DMS 273 (cell line): ENCODE measurements around the gene ZNF423.

Source experiments
- DNase-seq: peaks from one replicate; lab custom pipeline; 2025; ENCODE audit not compliant: unreplicated experiment; lab: John Stamatoyannopoulos, UW

ZNF423 gene

DNA sequence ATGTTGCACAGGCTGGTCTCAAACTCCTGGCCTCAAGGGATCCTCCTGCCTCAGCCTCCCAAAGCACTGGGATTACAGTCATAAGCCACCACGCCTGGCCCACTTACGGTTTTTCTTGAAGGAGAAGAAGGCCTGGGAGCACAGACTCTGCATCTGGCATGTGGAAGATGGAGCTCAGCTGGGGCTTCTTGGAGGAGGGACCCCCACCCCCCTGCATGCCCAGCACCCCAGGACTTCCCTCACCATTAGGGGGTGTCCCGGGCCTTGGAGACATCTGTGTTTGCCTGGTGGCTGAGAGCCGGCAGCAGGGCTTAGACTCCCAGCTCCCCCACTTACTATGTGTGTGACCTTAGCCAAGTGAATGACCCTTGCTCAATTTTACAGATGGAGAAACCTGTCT lies 204.7 kb downstream of the ZNF423 start:
- DNase-seq = no peak

DNA sequence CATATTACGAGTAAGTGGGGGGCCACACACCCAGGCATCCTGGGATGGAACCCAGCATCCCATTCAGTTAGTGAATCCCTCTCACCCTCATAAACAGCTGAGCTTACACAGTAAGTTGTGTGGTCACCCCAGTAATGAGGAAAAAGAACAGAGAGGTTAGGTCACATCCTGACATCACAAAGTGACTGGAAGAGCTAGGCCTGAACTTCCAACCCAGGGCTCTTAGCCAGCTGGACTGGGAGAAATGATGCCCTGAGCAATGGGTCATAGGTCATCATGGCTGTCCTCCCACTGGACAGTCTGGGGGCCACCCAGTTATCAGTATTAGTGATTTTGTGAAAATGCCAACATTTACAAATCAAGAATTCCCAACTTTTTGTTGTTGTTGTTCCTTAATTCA lies 205.3 kb downstream of the ZNF423 start:
- DNase-seq = no peak

DNA sequence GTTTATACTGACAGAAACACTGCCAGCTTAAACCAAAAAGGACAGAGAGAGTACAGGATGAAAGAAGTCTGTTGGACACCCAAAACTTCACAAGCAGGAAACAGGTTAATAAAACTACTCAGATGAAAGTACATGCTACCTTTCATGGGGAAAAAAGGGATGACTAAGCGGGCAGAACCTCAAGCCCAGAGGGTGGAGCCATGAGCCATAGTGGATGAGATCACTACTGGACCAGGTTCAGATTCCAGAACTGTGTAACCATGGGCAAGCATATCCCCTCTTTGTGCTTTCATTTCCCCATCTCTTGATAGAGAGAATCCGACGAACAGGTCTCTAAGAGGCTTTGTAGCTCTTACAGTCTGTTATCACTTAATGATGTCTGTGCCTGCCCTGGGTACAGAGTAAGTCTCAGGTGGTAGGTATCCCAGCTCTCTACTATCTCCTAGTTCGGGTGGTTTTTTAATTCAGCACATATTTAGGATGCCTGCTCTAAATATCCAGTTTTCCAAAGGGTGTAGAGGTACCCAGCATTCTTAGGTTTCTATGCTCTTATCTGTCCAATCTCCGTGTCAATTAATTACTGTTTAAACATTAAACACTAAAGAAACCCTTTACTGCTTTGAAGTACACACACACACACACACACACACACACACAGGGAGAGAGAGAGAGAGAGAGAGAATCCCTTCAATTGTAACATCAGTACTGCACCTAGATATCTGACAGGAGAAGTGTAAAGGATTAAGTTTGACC lies 206.7 kb downstream of the ZNF423 start:
- peak; percentile 34 for DNase-seq

DNA sequence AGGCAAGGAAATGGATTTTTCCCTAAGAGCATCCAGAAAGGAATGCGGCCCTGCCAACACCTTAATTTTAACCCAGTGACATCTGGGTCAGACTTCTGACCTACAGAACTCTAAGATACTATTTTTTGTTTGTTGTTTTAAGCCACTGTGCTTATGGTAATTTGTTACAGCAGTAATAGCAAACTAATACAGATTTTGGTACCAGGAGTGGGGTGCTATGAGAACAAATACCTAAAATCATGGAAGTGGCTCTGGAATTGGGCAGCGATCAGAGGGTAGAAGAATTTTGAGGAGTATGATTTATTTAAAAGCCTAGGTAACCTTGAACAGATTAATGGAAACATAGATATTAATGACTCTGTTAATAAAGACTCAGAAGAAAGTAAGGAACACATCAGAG lies 208.2 kb downstream of the ZNF423 start:
- DNase-seq = no peak

DNA sequence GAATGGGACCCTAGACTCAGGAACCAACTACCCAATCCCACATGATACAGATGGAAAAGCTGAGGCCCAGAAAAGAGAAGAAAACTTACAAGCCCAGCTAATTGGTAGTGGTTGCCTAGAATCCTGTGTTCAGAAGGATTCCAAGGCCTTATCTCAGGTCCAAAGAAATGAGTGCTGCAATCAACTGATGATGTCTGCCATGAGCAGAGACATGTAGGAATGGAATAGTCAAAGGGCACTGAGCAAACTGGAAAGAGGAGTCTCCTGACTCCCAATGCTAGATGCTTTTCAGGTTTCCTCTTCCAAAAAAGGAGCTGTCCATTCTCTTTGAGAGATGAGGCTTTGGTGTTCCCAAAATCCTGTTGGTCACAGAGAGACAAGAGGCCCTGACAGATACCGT lies 210.6 kb downstream of the ZNF423 start:
- DNase-seq = no peak

DNA sequence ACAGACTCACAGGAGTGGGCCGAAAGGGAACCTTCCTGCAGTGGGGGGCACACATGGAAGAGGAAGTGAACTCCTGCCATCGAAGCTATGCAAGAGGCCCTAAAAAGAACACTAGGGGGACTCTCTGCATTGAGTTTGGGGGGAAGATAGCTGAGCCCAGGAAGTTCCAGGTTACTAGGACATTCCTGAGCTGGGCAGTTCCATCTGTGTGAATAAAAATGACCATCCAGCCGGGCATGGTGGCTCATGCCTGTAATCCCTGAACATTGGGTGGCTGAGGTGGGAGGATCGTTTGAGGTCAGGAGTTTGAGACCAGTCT lies 211.8 kb downstream of the ZNF423 start:
- peak; percentile 42 for DNase-seq

DNA sequence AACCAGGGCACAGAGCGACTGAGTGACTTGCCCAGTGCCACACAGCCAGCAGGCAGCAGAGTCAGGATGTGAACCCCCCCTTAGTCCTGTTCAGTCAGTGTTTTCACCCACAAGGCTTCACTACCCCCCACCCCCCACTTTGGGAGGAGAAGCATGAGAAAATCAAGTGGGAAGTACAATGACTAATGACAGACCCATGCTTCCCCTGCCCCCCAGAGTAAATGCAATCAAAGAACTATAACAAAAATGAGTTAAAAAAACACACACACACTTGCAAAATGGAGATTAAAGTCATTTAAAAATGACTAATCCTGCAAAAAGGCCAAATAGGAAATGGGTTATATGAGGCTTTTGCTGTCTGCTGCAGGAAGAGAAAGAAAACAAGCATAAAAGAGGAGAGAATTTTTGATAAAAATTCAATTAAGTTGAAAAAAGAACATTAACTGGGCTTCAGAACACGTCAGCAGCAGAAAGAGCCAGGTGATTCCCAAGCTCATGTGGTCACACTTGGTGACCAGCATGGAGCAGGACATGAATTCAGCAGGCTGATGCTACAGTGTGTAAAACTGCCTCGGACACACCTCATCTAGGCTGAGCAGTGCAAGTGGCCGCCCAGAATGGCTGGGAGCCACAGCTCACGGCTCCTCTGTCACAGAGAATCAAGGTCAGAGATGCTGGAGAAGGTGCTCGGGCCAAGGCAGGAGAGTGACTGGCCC lies 212.3 kb downstream of the ZNF423 start:
- no peak for DNase-seq

DNA sequence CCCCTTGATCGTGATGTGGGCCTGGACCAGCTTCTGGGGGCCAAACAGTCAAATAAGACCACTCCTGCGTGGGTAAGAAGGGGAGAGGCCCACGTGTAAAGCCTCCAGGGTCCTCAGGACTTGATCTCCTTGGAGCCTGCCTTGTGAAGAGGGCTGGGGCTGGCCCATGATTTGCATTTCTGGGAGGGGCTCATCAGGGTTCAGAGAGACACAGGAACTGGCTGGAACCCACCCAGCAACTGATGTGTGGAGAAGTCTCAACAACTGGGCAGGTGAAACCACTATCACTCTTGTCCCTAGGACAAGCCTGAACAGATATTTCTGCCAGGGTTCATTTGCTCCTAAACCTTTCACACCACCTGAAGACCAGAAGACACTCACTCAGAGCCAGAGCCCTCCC lies 214.7 kb downstream of the ZNF423 start:
- no peak for DNase-seq

DNA sequence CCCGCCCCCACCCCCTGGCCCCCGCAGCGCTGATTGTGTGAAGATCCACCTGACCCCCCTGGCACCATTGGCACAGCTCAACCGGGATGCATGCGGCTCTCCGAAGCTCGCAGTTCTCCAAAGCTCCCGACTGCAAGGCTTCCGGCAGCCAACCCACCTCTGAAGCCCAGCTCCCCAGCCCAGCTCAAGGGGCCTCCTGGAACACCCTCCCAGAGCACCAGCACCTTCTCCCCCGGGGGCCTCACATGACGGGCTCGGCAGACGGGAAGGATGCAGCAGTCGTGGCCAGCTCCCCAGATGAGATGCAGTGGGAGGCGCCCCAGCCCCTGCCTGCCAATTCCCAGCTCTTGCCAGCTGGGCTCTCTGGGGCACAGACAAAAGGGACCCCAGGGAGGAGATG lies 215.3 kb downstream of the ZNF423 start:
- peak; percentile 24 for DNase-seq

DNA sequence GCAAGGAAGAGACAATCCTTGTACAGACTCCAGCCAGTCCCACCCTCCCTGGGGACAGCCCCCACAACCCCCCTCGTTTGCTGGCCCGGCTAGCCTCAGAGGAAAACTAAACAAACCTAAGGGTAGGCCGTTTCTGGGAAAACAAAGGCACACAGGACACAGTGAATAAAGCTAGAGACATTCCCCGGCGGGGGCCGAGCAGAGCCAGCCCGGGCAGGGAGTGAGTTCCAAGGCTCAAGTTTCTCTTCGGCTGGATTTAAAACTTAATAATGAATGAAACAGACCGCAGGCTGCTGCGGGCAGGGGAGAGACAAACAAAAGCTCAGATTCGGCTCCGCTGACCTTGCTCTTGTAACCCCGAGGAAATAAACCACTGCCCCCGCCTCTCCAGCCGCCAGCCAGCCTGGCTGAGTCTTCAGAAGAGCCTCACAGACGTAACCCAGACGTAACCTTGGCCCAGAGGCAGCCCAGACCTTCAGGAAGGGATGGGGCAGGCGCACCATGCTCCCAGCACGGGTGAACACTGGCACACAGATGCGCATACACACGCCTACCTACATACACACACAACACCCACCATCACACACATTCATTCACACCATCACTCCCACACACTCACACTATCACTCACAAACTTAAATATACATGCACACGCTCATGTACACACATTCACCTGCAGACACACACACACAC lies 216.0 kb downstream of the ZNF423 start:
- peak; percentile 68 for DNase-seq

DNA sequence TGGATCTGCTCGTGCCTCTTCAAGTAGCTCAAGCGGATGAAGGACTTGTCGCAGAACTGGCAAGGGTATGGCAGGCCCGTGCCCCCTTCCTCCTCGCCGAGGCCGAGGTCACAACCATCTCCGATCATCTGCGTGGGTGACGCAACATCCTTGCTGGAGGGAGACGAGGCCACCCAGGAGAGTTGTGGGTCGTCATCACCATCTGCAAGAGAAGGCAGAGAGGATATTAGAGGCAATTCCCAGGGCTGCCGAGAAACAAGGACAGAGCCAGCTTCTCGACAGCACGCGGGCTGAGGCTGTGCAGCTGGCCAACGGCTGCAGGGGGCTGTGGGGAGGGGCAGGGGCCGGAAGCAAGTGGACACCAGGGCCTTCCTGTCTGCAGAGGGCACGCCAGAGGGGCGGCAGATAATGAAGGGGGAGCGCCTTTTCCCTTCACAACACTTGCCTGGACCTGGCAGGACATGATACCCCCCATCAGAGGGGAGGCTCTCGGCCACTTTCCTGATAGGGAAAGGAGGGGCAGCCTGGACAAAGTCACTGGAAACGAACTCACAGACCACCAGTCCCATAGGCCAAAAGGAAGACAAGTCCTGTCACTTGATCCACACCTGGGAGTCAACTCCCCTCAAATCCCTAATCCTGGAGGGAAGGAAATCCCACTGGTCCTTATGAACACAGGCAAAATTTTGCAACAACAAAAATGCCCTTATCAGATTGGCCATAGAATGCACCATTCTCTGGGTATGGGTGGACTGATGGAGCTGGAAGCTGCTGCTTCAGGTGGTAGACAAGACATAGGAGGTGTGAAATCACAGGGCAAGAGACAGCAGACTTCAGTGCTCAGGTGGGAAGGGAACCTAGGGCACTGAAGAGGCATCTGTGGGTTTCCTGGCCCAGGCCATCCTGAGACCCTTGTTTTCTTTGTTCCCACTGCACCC lies 217.0 kb downstream of the ZNF423 start:
- DNase-seq = no peak

DNA sequence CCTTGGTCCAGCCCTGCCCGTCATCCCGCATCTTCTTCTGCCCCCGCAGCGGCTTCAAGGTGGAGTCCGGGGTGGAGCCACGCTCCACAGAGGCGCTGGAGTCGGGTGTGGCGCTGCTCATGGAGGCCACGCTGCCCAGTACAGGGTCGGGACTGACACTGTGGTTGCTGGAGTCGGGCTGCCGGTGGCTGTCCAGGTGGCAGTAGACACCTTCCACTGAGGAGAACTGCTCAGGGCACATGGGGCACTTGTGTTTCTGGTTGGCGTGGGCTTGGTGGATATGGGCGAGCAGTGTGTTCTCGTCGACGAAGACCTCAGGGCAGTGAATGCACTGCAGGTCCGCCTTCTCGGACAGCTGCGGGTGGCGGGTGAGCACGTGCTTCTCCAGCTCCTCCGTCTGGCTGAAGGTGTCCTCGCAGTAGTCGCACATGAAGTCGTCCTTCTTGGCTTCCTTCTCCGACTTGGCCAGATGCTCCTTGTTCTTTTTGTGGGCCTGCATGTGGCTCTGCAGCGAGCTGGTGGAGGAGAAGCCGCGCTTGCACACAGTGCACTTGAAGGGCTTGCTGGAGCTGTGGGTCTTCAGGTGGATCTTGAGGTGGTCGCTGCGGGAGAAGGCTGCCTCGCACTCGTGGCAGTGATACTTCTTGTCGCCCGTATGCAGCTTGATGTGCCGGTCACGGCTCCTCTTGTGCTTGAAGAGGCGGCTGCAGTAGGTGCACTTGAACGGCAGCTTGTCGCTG lies 217.8 kb downstream of the ZNF423 start:
- DNase-seq = no peak

DNA sequence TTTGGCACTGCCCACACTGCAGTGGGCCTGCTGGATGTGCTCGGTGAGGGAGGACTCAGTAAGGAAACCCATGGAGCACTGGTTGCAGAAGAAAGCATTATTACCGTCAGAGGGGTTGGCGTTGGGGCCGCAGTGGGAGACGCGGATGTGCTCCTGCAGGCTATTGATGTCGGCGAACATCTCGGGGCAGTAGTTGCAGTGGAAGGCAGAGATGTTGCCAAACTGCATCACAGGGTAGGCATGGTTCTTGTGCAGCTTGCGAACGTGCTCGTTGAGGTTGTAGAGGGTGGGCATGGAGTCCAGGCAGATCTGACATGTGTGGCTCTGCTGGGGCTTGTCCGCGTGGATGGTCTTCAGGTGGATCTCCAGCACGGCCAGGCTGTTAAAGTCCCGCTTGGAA lies 218.4 kb downstream of the ZNF423 start:
- DNase-seq = no peak

DNA sequence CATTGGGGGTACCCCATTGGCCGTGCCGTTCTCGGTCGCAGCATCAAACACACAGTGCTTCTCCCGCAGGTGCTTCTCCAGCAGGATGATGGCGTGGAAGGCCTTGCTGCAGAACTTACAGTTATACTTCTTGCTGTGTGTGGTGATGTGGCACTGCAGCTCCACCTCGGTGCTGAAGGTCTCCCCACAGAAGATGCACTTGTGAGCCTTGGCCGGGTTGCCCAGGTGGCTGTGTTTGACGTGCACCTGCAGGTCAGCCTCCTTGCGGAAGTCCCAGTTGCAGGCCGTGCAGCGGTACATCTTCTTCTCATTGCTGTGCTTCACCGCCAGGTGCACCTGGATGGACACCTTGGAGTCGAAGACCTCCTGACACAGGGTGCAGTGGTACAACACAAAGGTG lies 219.3 kb downstream of the ZNF423 start:
- no peak for DNase-seq

DNA sequence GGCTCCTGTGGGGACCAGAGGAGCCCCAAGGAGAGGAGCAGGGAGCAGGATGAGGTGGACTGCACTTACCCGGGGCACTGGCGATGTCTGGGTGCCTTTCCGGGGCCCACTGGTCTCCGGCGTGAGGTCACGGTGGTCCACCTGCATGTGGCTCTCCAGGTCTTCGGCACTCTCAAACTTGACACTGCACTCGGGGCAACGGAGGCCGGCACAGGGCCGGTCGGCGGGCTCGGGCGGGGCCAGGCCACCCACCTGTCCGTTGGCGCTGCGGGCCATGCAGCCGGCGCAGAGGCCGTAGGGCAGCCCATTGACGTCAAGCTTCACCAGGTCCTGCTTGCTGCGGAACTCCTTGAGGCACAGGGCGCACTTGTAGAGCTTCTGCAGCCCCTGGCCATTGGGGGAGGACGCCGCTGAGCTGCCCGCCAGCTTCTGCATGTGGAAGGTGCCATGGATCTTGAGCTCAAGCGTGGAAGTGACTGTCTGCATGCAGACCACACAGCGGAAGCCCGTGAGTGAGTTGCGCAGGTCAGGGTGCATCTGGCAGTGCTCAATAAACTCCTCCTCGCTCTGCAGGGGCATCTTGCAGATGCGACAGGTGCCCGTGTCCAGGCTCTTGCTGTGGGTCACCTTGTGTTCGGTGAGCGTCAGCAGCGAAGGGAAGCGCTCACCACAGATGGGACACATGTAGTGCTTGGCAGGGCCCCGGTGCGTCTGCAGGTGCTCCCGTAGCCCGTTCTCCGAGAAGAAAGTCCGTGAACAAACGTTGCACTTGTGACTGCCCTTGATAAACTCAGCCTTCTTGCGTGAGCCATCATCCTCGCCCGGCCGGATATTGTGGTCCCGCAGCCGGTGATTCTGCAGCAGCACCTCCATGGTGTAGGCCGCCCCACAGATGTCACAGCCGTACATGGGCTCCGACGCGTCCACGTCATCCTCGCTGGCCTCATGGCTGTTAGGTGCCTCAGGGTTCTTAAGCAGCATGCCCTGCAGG lies 220.0 kb downstream of the ZNF423 start:
- no peak for DNase-seq

DNA sequence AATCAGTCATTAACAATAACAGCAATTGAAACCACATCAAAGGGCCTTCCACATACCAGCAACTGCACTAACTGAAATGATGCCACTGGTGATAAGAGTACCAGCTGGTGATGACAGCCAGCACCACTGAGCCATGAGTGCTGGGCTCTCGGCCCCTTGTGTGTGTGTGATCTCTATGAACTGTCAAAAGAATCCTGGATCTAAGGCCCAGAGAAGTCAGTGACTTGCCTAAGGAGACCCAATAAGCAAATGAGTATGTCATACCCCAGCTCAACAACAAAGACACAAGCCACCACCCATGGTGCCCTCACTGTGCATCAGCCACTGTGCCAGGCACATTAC lies 220.9 kb downstream of the ZNF423 start:
- DNase-seq = no peak

DNA sequence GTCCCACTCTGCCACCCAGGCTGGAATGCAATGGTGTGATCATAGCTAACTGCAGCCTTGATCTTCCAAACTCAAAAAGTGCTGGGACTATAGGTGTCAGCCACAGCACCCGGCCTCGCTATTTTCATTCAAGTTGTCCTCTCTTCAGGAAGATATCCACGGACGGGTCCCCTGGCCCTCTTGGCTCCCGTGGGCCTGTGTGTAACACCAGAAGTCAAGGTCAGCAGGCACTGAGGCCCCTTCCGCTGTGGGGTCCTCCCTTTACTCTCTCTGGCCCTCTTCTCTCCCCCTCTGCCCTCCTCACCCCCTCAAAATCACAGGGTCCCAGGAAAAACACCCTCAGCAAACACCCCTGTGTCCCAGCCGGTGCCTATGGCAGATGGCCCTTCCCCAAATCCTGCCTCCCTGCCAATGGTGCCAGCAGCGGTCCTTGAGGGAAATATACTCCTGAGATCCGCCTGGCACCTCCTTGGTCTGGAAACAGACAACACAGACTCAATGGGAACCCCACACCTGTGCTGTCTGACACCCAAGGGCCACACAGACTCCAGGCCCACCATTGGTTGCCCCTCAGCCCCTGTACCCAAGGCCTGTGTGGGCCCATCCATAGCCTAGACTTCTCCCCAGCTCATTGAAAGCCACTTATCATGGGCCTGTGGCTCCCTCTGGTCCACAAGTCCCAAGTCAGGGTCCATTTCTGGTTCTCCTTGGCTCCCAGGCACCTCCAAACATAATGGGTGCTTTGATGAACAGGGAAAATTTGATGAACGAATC lies 221.5 kb downstream of the ZNF423 start:
- DNase-seq = no peak

DNA sequence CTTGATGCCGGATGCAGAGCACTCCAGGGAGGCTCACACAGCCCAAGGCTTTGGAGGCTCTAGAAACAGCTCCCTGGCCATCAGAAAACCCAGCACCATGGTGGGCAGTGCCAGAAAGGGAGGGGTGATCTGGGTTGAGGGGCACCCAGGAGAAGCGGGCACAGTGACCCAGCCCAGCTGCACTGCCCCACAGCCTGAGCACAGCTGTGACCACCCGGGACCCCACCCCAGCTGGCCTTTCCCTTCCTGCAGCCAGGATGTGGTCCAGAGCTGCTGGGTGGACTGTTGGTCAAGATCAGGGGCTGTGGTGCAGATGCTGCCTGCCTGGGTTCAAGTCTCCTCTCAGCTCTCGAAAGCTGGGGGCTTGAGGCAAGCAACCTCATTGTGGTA lies 223.1 kb downstream of the ZNF423 start:
- DNase-seq = no peak
